GM12878 (cell line): ENCODE data around the gene DLG2. TPM values are rescaled to one million over a fixed set of nuclear protein-coding genes. Genes with fewer than 3 reads are reported as not detected.

Experiments used
- ATAC-seq: fragments of 200-7000 bp; cut with Tn5 transposase; 3 replicates; pipeline ENCODE4 v1.9.1; 2020; ENCODE audit warnings: mild to moderate bottlenecking, moderate library complexity
- BruUV-seq: library from RNA; stranded (reverse); fragments of 400-500 nt; replicated peaks from 2 replicates; lab custom pipeline; 2021; lab: Mats Ljungman, UMichigan
- CTCF ChIA-PET: fragments of 300-600 bp; sonication (Branson Sonifier 250); formaldehyde crosslinking; extraction: SDS; loops from one replicate; lab custom pipeline; 2021; ENCODE audit warnings: inconsistent platforms; lab: Yijun Ruan, JAX
- POLR2A ChIA-PET: fragments of 350-600 bp; formaldehyde crosslinking; extraction: SDS; loops from one replicate; lab custom pipeline; 2021; ENCODE audit warnings: inconsistent platforms; lab: Charles Lee
- RAD21 ChIA-PET: fragments of 300-600 bp; sonication (Branson Sonifier 250); formaldehyde crosslinking; loops from one replicate; lab custom pipeline; 2023; ENCODE audit warnings: antibody characterized with exemption; ENCODE audit not compliant: unreplicated experiment; lab: Charles Lee
- SMC1A ChIA-PET: fragments of 300-600 bp; sonication (Branson Sonifier 250); formaldehyde crosslinking; loops from one replicate; lab custom pipeline; 2023; ENCODE audit not compliant: unreplicated experiment, uncharacterized antibody; lab: Charles Lee
- DNase-seq: peaks from one replicate; pipeline ENCODE4 v3.0.0-alpha.2; 2011; ENCODE audit warnings: low read depth, low spot score
- FAIRE-seq: peaks from 3 replicates; lab custom pipeline; 2011; peaks lifted over from hg19 to GRCh38; lab: Jason Lieb, UNC
- H2AFZ ChIP-seq: 2 replicates; pipeline ENCODE4 v1.6.0; 2011; ENCODE audit warnings: low read depth, low read length, control low read depth; ENCODE audit not compliant: control insufficient read depth
- H3K27ac ChIP-seq: 2 replicates; pipeline ENCODE4 v1.5.1; 2011; ENCODE audit warnings: control low read depth; ENCODE audit not compliant: control insufficient read depth, insufficient read depth
- H3K27me3 ChIP-seq, 2 experiments: replicated peaks in 1 of 2; 2 replicates each; pipeline versions ENCODE4 v1.6.0 to v1.6.1; 2011; ENCODE audit warnings: low read length in 1 of 2; ENCODE audit not compliant: control insufficient read depth in 2 of 2, insufficient read depth in 2 of 2
- H3K36me3 ChIP-seq, 2 experiments: 2 replicates each; pipeline ENCODE4 v1.5.1; 2011; ENCODE audit warnings: low read length in 1 of 2; ENCODE audit not compliant: control insufficient read depth in 2 of 2, insufficient read depth in 2 of 2
- H3K4me1 ChIP-seq: 2 replicates; pipeline ENCODE4 v1.6.1; 2011; ENCODE audit warnings: mild to moderate bottlenecking, low read length, moderate library complexity, mixed read lengths; ENCODE audit not compliant: control insufficient read depth, insufficient read depth
- H3K4me2 ChIP-seq: 2 replicates; pipeline ENCODE4 v1.6.0; 2011; ENCODE audit warnings: control low read depth; ENCODE audit not compliant: control insufficient read depth, insufficient read depth
- H3K4me3 ChIP-seq: fragments of 200-600 bp; sonication (generic); 2 replicates; pipeline ENCODE4 v1.5.1; 2016
- H3K79me2 ChIP-seq: 2 replicates; pipeline ENCODE4 v1.6.0; 2011; ENCODE audit warnings: low read length; ENCODE audit not compliant: control insufficient read depth, insufficient read depth
- H3K9ac ChIP-seq: 2 replicates; pipeline ENCODE4 v1.8.0; 2011; ENCODE audit warnings: low read length, control low read depth, mixed read lengths; ENCODE audit not compliant: control insufficient read depth, insufficient read depth
- H3K9me3 ChIP-seq: replicated peaks from 3 replicates; pipeline ENCODE4 v1.5.1; 2011; ENCODE audit warnings: mild to moderate bottlenecking, low read length; ENCODE audit not compliant: control insufficient read depth, insufficient read depth
- H4K20me1 ChIP-seq: 2 replicates; pipeline ENCODE4 v1.6.0; 2011; ENCODE audit not compliant: control insufficient read depth, insufficient read depth
- BCLAF1 ChIP-seq: fragments of 450-650 bp; IDR thresholded peaks from 2 replicates; pipeline ENCODE4 v1.6.1; 2017; ENCODE audit warnings: antibody characterized with exemption, mild to moderate bottlenecking, moderate library complexity
- CBX3 ChIP-seq: fragments of 200-600 bp; sonication (generic); IDR thresholded peaks from 2 replicates; pipeline ENCODE4 v1.6.1; 2016; ENCODE audit warnings: low read depth, borderline replicate concordance
- FOXM1 ChIP-seq: IDR thresholded peaks from 2 replicates; pipeline ENCODE4 v1.6.1; 2012; ENCODE audit warnings: low read depth, mild to moderate bottlenecking, inconsistent platforms, low read length, moderate library complexity
- IRF4 ChIP-seq: IDR thresholded peaks from 2 replicates; pipeline ENCODE4 v1.6.1; 2011; ENCODE audit warnings: low read depth, low read length
- LARP7 ChIP-seq: fragments of 450-650 bp; IDR thresholded peaks from 2 replicates; pipeline ENCODE4 v1.6.1; 2017; ENCODE audit warnings: mild to moderate bottlenecking
- MAX ChIP-seq: IDR thresholded peaks from 2 replicates; pipeline ENCODE4 v1.6.1; 2012; ENCODE audit warnings: low read depth, low read length, improper control_type of control experiment
- MYC ChIP-seq: IDR thresholded peaks from 2 replicates; pipeline ENCODE4 v1.6.1; 2011; ENCODE audit warnings: mild to moderate bottlenecking, low read length, moderate library complexity, inconsistent platforms; ENCODE audit not compliant: insufficient read depth, insufficient replicate concordance, insufficient read length, severe bottlenecking
- POLR2AphosphoS5 ChIP-seq: IDR thresholded peaks from 2 replicates; pipeline ENCODE4 v1.6.1; 2011; ENCODE audit warnings: mild to moderate bottlenecking, low read length, inconsistent platforms
- STAT3 ChIP-seq: IDR thresholded peaks from 2 replicates; pipeline ENCODE4 v1.6.1; 2011; ENCODE audit warnings: low read depth, low read length, improper control_type of control experiment
- ZNF217 ChIP-seq: fragments of 450-650 bp; IDR thresholded peaks from 2 replicates; pipeline ENCODE4 v1.6.1; 2017; ENCODE audit warnings: antibody characterized with exemption, mild to moderate bottlenecking
- ZNF622 ChIP-seq: fragments of 450-650 bp; IDR thresholded peaks from 2 replicates; pipeline ENCODE4 v1.6.1; 2017; ENCODE audit warnings: mild to moderate bottlenecking, inconsistent platforms
- WGBS: methylation state at CpG from one replicate; pipeline ENCODE4 v1.1.6; 2016; ENCODE audit warnings: low lambda C conversion rate; ENCODE audit not compliant: insufficient replicate concordance, insufficient coverage; ENCODE audit errors: missing lambda C conversion rate; 5-methylcytosine and 5-hydroxymethylcytosine counted together
- in situ Hi-C: fragments of 300-500 bp; cut with MboI; formaldehyde crosslinking; loops from 9 replicates; pipeline ENCODE4 v1.14.3; 2018; ENCODE audit warnings: mixed read lengths
- intact Hi-C: fragments of 100-400 bp; cut with micrococcal nuclease; formaldehyde crosslinking; loops from one replicate; pipeline ENCODE4 v1.14.2; 2022; ENCODE audit not compliant: unreplicated experiment
- polyA plus RNA-seq, 11 experiments: library from polyadenylated mRNA; depleted of rRNA in 4 of 11; unstranded in 6 of 11; stranded (reverse) in 5 of 11; fragments of >200 nt; fragmentation: Nextera tagmentation in 4 of 11; fragmentation: Illumina TruSeq in 1 of 11; extraction: Ambion mirVana in 4 of 11; extraction: Trizol in 1 of 11; gene quantifications; 1 replicate in 1 of 11; 2 replicates in 10 of 11; pipeline versions ENCODE4 v1.2.1 to v1.2.3, GENCODE V29; 2011 to 2016; ENCODE audit warnings: inconsistent platforms in 2 of 11, missing spikeins in 2 of 11, low read depth in 1 of 11
- total RNA-seq, 4 experiments: library from RNA; depleted of rRNA in 3 of 4; stranded (reverse); fragments of >200 nt in 3 of 4; fragmentation: Illumina TruSeq in 1 of 4; extraction: Trizol in 1 of 4; gene quantifications; 2 replicates each; pipeline versions ENCODE4 v1.2.1 to v1.2.3, GENCODE V29; 2013 to 2021

Gene DLG2
- total and polyA plus RNA-seq, 10 of the 15 experiments (the other 5 are each of a cell fraction or from before 2014, with no cell fraction given): 0.09 to 0.98 (median 0.35) TPM

- ATAC-seq (no peak), FAIRE-seq (no peak), DNase-seq (no peak)
- H3K4me1 ChIP-seq: no peaks in the 10 kb centered on the region
- H3K9ac ChIP-seq: no peak overlapping the region
- no peaks in the 10 kb centered on the region for H3K36me3 ChIP-seq
- in situ Hi-C loops (no loop called here), intact Hi-C loops (no loop called here)
- H3K27me3 ChIP-seq: no peaks in the 10 kb centered on the region
- ChIA-PET SMC1A (no interaction called here), RAD21 (no interaction called here), CTCF (interaction anchor here (0.7 kb wide), 1 partner anchor 10 kb away, joined by 3 read pairs; no protein-coding TSS in a partner anchor), POLR2A (no interaction called here)
- H3K79me2 ChIP-seq: no peaks in the 10 kb centered on the region
- no peak overlapping the region for H3K4me3 ChIP-seq
- H3K9me3 ChIP-seq: no peaks in the 10 kb centered on the region
- H2AFZ ChIP-seq: no peak overlapping the region
- no peak overlapping the region for H3K27ac ChIP-seq
- WGBS: 3% methylated on average over 2 of the region's 2 CpGs
- no peaks in the 10 kb centered on the region for H4K20me1 ChIP-seq
- no peak for TF ChIP-seq CBX3
- no peak for TF ChIP-seq FOXM1
- TF ChIP-seq IRF4: no peak
- TF ChIP-seq POLR2AphosphoS5: no peak
- no peak for TF ChIP-seq LARP7
- no peak for TF ChIP-seq MAX
- TF ChIP-seq BCLAF1: no peak
- TF ChIP-seq STAT3: no peak
- no peak for TF ChIP-seq ZNF622
- TF ChIP-seq MYC: no peak
- no peak for TF ChIP-seq ZNF217
- no TSS peak for BruUV-seq
- H3K4me2 ChIP-seq: no peak overlapping the region
These were observed 1462.4 kb downstream of the DLG2 start for GRCh38 chr11:84164728-84165127.
